Activated CD4-positive, alpha-beta T cell treated with anti-CD3 and anti-CD28 coated beads, Interleukin-2, amount 50 U/mL, for 1 hour (primary cell): ENCODE data around the gene TPK1.
"Not testable (repeated sequence)": the region's sequence is repeated elsewhere in the genome, so short reads cannot be mapped to it uniquely, and the experiment has no call there.

Experiments
- DNase-seq: peaks from one replicate; pipeline ENCODE4 v3.0.0-alpha.2; 2020

TPK1 gene

DNA sequence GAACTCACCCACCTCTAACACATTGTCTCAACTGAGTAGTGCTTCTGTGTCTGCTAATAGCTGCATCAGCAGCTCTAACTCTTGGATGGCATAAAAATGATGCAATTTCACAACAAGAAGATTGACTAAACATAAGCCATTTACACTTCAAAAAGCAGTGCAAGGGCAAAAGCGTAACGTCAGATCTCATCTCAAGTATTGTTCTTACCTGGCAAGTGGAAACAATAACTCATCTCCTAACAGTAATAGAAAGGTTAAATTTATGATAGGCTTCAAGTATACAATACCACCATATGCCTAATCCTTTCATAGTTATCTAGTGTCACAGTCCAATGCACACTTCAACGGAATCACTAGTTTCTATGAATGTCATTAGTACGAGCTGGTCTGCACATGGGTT lies 14.8 kb downstream of the TPK1 start:
- no peak for DNase-seq

DNA sequence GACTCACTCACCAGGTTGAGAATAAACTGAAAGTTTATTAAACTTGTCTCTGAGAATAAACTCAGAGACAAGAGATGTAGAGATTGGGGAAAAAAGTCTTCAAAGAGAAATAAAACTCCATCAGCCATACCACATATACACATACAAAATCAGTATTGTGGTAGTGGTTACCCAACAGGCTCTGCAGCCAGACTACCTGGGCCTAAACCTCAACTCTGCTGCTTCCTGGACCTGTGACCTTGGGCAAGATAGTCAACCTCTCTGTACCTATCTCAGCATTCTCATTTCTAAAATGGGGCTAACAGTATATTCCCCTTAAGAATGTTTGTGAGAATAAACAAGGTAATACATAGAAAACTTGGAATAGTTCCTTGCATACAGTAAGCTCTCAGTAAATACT lies 15.3 kb downstream of the TPK1 start:
- no peak for DNase-seq

DNA sequence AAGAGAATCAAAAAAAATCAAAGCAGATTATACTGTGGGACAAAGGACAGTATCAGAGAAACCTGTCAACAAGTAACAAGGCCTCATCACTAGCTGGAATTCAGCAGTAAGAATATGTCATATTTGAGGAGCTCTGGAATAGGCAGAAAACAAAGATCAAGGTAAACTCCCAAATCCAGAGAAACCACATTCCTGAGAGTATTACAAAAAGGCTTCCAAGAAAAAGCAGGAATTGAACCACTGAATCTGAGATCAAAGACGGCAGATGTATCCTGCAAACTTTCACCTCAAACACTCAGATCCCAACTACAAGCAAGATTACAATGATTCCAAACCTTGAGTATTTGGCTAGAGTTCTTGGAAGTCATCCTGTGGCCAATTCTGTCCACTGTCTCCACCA lies 16.3 kb downstream of the TPK1 start:
- DNase-seq = no peak

DNA sequence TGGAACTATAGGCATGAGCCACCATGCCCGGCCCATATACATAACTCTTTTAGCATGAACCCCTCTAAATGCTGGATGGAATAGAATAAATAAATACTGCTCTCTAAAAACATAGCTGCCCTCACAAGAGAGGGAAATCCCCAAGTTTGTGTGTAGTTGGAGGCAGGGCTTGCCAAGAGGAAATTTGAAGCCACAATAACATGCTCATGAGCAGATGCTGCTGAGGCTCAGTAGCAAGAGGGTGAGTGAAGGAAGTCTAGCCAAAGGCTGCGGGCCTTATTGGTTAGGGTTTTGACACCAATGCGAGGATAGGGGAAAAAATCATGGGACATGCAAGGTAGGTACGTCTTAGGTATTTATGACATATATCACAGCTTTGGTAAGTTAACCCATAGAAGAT lies 17.3 kb downstream of the TPK1 start:
- peak; percentile 55 for DNase-seq

DNA sequence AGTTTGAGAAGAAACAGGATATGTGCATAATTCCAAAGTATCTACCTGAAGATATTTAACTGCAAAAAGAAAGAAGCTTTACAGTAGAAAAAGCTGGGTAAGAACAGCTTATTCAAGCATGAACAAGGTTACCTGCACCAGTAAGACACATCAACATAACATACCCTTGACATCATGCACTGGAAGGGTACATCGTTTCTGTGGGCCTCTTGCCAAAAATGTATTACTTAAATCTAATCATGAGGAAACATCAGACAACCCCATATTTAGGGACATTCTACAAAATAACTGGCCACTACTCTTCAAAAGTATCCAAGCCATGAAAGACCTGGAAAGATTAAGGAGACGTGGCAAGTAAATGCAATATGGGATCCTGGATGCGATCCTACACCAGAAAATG lies 18.9 kb downstream of the TPK1 start:
- no peak for DNase-seq

GRCh38 chr7:144814299-144814698 lies 21.6 kb downstream of the TPK1 start:
- DNase-seq = no peak

DNA sequence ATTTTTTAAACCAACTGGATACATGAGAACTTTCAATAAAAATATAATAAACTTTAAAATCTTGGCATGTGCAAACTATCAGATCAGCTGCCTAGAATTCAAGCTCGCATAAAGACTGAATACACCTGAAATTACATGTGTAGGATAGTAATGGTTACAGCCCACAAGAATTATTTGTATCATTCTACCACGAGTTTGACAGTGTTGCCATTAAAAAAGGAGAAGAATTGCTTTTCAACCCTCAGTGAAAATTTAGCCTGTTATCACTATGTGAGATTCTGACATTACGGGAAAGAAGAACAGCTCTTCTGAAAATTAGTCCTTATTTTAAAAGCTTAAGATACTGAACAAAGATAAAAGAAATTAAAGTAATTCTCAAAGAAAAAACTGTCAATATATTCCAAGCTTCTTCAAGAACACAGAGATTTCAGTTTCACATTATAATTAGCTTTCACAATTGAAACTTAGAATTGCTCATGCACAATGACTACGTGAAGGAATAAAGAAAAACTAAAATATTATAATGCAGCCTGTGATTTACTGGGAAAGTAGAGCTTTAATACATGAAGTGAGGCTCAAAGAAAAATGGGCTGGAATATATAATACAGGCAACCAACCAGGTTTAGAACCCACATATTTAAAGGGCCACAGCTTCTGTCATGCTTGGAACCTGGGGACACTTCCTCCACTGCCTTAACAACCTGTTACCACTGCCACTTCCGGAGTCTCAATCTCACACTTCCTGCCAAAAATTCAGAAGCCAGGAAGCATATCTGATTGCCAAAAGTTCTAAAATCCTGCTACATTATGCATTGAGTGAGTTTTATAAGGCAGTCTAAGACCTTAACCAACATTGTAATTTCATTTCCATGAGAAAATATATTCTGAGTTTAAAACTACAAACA lies 23.2 kb downstream of the TPK1 start:
- DNase-seq = no peak

DNA sequence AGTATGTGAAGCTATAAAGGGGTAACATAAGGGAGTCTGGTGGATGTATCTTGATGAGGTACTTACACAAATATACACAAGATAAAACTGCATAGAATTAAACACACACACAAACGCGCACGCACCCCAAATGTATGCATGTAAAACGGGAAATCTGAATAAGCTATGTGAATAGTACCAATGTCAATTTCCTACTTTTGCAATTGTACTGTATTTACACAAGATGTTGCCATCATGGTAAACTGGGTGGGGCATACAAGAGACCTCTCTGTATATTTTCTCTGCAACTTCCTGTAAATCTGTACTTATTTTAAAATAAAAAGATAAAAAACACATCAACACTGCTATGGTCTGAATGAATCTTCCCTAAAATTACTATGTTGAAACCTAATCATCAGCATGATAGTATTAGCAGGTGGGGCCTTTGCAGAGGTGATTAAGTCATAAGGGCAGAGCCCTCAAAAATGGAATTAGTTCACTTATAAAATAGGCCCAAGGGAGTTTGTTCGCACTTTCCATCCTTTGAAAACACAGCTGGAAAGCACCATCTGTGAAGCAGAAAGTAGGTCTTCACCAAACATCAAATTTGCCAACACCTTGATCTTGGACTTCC lies 30.1 kb downstream of the TPK1 start:
- no peak for DNase-seq

DNA sequence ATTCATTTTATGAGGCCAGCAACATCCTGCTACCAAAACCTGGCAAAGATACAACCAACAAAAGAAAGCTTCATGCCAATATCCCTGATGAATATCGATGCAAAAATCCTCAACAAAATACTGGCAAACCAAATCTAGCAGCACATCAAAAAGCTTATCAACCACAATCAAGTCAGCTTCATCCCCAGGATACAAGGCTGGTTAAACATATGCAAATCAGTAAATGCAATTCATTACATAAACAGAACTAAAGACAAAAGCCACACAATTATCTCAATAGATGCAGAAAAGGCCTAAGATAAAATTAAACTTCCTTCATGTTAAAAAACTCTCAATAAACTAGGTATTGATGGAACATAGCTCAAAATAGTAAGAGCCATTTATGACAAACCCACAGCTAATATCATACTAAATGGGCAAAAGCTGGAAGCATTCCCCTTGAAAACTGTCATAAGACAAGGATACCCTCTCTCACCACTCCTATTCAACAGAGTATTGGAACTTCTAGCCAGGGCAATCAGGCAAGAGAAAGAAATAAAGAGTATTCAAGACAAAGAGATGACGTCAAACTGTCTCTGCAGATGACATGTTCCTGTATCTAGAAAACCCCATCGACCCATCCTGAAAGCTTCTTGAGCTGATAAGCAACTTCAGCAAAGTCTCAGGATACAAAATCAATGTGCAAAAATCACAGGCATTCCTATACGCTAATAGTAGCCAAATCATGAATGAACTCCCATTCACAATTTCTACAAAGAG lies 35.0 kb downstream of the TPK1 start:
- not testable (repeated sequence) for DNase-seq

DNA sequence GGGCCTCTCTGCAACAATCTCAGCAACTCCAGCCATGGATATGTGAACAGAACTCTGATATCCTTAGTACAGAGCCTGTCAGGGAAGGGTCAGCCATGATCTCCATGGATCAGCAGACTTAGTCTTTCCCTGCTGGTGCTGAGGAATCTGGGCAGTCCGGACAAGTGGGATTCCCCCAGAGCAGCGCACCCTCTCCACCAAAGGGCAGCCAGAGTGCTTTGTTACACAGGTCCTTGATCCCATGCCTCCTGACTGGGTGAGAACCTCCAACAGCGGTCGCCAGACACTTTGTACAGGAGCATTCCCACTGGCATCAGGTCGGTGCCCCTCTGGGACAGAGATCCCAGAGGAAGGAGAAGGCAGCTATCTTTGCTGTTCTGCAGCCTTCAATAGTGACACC lies 38.9 kb downstream of the TPK1 start:
- no peak for DNase-seq

- no peak for DNase-seq
These were observed 43.8 kb downstream of the TPK1 start for GRCh38 chr7:144792050-144792449.

- no peak for DNase-seq
These were observed 44.4 kb downstream of the TPK1 start for GRCh38 chr7:144791488-144791887.

GRCh38 chr7:144787127-144787526 lies 48.7 kb downstream of the TPK1 start:
- DNase-seq = no peak

GRCh38 chr7:144786522-144786921 lies 49.3 kb downstream of the TPK1 start:
- no peak for DNase-seq

GRCh38 chr7:144786079-144786478 lies 49.8 kb downstream of the TPK1 start:
- DNase-seq = no peak

- DNase-seq = no peak
These were observed 50.3 kb downstream of the TPK1 start for GRCh38 chr7:144785521-144785920.

- DNase-seq = no peak
These were observed 50.9 kb downstream of the TPK1 start for GRCh38 chr7:144784943-144785342.

DNA sequence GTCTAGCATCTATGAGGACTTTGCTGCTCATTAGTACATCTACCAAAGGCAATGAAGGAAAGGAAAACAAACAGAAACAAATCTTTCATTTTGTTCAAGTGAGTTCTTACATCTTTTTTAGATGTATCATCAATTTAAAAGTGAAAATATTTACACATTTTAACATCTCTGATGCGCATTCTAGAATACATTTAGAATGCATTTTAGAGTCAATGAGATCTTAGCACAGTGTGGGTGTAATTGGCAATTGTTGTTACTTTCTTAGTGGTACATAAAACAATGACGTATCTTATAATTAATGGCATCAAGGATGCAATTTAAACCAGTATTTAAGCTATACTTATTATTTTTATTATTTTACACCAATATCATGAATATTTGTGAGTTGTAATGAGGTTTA lies 51.4 kb downstream of the TPK1 start:
- DNase-seq = no peak

- DNase-seq = no peak
These were observed 53.0 kb downstream of the TPK1 start for GRCh38 chr7:144782883-144783282.

DNA sequence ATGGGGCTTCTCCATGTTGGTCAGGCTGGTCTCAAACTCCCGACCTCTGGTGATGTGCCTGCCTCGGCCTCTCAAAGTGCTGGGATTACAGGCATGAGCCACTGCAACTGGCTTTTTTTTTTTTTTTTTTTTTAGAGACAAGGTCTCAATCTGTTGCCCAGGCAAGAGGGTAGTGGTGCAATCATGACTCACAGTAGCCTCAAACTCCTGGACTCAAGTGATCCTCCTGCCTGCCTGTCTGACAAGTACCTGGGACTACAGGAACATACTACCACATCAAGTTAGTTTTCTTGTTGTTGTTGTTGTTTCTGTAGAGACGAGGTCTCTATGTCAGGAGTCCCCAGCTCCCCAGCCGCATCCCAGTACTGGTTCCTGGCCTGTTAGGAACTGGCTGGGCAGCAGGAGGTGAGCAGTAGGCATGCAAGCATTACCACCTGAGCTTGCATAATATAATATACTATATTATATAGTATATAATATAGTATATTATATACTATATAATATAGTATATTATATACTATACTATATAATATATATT lies 55.7 kb downstream of the TPK1 start:
- DNase-seq = no peak

- DNase-seq = not testable (repeated sequence)
These were observed 58.0 kb downstream of the TPK1 start for GRCh38 chr7:144777889-144778288.

DNA sequence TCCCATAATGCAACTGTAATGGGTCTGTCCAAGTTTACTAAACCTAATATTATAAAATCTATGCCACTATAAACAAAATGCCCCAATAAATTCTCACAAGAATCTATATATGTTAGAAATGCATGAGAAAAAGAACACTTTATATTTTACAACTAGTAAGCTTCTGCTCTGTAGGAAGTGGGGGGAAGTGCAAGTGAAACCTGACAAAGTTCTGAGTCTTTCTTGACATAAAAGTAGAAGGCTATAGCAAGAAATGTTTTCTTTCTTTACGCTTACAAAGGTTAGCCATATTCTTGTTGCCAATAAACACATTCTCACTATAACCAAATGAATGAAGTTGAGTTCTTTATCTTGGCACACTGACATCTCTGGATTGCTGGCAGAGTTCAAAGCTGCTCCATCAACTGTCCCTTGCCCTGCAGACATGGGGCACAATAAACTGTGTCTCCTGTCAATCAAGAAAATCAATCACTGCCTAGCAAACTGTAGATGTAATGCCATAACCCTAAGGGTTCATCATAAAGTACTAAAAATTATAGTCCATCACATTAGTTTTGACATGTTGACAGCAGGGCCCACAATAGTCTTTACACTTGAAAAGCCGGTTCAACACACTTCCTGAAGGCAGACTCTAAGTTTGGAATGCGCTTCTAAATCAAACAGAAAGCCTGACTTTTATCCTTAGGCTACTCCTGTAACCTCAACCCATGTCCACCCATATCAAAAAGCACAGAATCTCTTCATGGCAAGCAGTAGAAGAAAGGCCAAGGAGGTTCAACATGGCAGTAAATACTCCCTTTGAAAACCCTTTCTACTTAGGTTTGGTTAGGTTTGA lies 58.6 kb downstream of the TPK1 start:
- no peak for DNase-seq

- DNase-seq = no peak
These were observed 59.4 kb downstream of the TPK1 start for GRCh38 chr7:144776447-144776846.
